Neural cell (in vitro differentiated cells): Measurements from ENCODE around the gene PTGES.

Source experiments
- CTCF ChIP-seq: fragments of 450-650 bp; IDR thresholded peaks from 2 replicates; pipeline ENCODE4 v1.5.1; 2014; ENCODE audit warnings: antibody characterized with exemption, mild to moderate bottlenecking, moderate library complexity; ENCODE audit not compliant: poor library complexity, severe bottlenecking
- EP300 ChIP-seq: fragments of 450-650 bp; conservative IDR thresholded peaks from 2 replicates; pipeline ENCODE4 v1.6.1; 2014; ENCODE audit warnings: antibody characterized with exemption, mild to moderate bottlenecking, moderate library complexity; ENCODE audit not compliant: poor library complexity, severe bottlenecking
- EZH2 ChIP-seq: fragments of 200-600, 300-800 bp; shearing (Covaris generic), sonication (generic); IDR thresholded peaks from 2 replicates; pipeline ENCODE4 v1.6.1; 2014; ENCODE audit warnings: antibody characterized with exemption, low read length, borderline replicate concordance, mild to moderate bottlenecking; ENCODE audit not compliant: insufficient read depth, poor library complexity, severe bottlenecking
- MXI1 ChIP-seq: fragments of 450-650 bp; conservative IDR thresholded peaks from 2 replicates; pipeline ENCODE4 v1.6.1; 2014; ENCODE audit warnings: antibody characterized with exemption, mild to moderate bottlenecking; ENCODE audit not compliant: poor library complexity, severe bottlenecking
- POLR2AphosphoS5 ChIP-seq: IDR thresholded peaks from 2 replicates; pipeline ENCODE4 v1.6.1; 2012
- RAD21 ChIP-seq: fragments of 450-650 bp; conservative IDR thresholded peaks from 2 replicates; pipeline ENCODE4 v1.6.1; 2014; ENCODE audit warnings: antibody characterized with exemption, mild to moderate bottlenecking, moderate library complexity
- SMC3 ChIP-seq: fragments of 450-650 bp; conservative IDR thresholded peaks from 2 replicates; pipeline ENCODE4 v1.6.1; 2014; ENCODE audit warnings: antibody characterized with exemption, mild to moderate bottlenecking, moderate library complexity; ENCODE audit not compliant: poor library complexity
- TAF1 ChIP-seq: IDR thresholded peaks from 2 replicates; pipeline ENCODE4 v1.6.1; 2012; ENCODE audit warnings: low read depth
- TF ChIP-seq, protein P1 (sequence below): IDR thresholded peaks from 2 replicates; pipeline ENCODE4 v1.6.1; 2012; ENCODE audit warnings: borderline replicate concordance

DNA sequence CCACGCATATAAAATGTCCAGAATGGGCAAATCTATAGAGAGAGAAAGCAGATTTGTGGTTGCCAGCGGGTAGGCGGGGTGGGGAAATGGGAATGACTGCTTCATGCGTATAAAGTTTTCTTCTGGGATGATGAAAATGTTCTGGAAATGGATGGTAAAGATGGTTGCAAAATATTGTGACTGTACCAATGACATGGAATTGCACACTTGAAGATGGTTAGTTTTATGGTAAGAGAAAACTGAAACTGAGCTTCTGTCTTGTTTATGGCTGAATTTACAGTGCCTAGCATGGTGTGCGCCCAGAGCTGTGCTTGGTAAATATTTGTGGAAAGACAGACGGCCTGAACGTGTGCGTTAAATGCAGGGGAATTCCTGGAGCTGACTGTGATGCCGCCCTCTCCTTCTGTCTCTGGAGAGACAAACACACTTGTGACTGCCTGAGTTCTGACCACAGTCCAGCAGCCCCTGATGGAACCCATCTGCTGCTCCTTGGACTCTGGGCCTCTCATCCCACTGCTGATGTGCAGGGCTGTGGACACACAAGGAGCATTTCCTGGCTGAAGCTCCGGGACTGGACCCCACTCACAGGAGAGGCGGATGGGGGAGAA, 8.6 kb upstream of the PTGES start:
- TF ChIP-seq CTCF (no peak), MXI1 (no peak), POLR2AphosphoS5 (no peak), TAF1 (no peak), EP300 (no peak), RAD21 (no peak), EZH2 (no peak), SMC3 (no peak)
- TF ChIP-seq, protein P1, sequence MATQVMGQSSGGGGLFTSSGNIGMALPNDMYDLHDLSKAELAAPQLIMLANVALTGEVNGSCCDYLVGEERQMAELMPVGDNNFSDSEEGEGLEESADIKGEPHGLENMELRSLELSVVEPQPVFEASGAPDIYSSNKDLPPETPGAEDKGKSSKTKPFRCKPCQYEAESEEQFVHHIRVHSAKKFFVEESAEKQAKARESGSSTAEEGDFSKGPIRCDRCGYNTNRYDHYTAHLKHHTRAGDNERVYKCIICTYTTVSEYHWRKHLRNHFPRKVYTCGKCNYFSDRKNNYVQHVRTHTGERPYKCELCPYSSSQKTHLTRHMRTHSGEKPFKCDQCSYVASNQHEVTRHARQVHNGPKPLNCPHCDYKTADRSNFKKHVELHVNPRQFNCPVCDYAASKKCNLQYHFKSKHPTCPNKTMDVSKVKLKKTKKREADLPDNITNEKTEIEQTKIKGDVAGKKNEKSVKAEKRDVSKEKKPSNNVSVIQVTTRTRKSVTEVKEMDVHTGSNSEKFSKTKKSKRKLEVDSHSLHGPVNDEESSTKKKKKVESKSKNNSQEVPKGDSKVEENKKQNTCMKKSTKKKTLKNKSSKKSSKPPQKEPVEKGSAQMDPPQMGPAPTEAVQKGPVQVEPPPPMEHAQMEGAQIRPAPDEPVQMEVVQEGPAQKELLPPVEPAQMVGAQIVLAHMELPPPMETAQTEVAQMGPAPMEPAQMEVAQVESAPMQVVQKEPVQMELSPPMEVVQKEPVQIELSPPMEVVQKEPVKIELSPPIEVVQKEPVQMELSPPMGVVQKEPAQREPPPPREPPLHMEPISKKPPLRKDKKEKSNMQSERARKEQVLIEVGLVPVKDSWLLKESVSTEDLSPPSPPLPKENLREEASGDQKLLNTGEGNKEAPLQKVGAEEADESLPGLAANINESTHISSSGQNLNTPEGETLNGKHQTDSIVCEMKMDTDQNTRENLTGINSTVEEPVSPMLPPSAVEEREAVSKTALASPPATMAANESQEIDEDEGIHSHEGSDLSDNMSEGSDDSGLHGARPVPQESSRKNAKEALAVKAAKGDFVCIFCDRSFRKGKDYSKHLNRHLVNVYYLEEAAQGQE = no peak
